ENCODE measurements around the gene CEACAM19.
"Not testable (repeated sequence)": the region's sequence is repeated elsewhere in the genome, so short reads cannot be mapped to it uniquely, and the experiment has no call there.

CEACAM19 gene

GRCh38 chr19:44677019-44677811 is 5.9 kb downstream of the CEACAM19 start:
- DNase-seq, result no peak

GRCh38 chr19:44680536-44680935 is 9.3 kb downstream of the CEACAM19 start:
- no peak for DNase-seq

GRCh38 chr19:44681992-44682790 is 10.9 kb downstream of the CEACAM19 start:
- no peak for DNase-seq

- no peak for DNase-seq
Observed at GRCh38 chr19:44682807-44683206, 11.5 kb downstream of the CEACAM19 start.

- DNase-seq, result no peak
Observed at GRCh38 chr19:44683434-44684210, 12.3 kb downstream of the CEACAM19 start.

- DNase-seq, result not testable (repeated sequence)
Observed at GRCh38 chr19:44684396-44684795, 13.1 kb downstream of the CEACAM19 start.

- peak in 1 of 2 donors; percentile 18 for DNase-seq
Observed at GRCh38 chr19:44684892-44685863, 13.9 kb downstream of the CEACAM19 start.

GRCh38 chr19:44685877-44686276 is 14.6 kb downstream of the CEACAM19 start:
- DNase-seq, result peak in 1 of 2 donors; percentile 35

DNA sequence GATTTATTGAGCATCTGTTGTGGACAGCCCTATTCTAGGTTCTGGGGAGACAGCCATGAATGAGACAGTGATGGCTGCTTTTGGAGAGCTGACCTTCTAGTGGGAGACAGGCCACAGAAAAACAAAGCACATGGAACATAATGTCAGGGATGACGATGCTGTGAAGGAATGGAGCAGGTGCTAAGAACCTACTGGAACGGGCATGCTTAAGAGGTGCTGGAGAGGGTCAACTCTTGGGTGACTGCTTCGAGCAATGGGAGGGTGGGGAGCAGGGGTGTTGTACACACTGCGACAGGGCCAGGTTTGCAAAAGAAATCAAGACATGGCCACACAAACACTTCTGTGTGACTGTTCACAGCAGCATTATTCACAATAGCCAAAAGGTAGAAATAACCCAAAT is 15.6 kb downstream of the CEACAM19 start:
- no peak for DNase-seq

- peak in 1 of 2 donors; percentile 14 for DNase-seq
Observed at GRCh38 chr19:44687888-44688287, 16.6 kb downstream of the CEACAM19 start.

- peak; percentile 73 to 75 for DNase-seq
Observed at GRCh38 chr19:44689290-44690130, 18.2 kb downstream of the CEACAM19 start.

- no peak for DNase-seq
Observed at GRCh38 chr19:44690131-44690440, 18.8 kb downstream of the CEACAM19 start.

- no peak for DNase-seq
Observed at GRCh38 chr19:44692379-44692721, 21.1 kb downstream of the CEACAM19 start.

- DNase-seq, result peak; percentile 12 to 35
Observed at GRCh38 chr19:44694184-44694579, 22.9 kb downstream of the CEACAM19 start.

DNA sequence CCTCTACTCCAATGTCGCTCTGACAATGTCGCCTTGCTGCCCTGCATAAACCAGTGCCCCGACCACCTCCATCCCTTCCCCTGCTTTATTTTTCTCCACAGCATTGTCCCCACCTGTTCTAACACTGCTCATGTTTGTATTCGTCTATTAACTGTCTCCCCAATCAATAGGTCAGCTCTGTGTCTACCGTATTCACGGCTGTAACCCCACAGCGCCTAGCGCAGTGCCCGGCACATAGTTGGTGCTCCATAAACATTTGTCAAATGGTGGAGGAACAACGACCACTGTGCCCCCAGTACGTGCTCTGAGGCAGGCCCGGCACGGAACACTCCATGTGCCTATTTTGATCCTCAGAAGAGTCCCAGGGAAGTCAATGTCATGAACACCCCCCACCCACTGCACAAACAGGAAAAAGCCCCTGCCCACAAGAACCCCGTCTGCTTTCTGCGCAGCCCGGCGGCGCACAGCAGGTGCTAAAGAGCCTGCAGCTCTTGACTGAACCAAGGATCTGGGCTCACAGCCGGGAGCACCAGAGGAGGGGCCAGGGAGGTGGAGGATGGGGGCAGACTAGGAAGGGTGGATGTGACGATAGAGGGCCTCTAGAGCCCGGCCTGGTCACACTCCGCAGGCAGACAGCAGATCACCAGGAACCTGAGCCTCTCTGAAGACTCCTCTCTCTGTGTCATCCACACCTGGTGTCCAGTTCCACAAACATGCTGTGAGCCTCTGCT is 25.8 kb downstream of the CEACAM19 start:
- DNase-seq, result no peak

DNA sequence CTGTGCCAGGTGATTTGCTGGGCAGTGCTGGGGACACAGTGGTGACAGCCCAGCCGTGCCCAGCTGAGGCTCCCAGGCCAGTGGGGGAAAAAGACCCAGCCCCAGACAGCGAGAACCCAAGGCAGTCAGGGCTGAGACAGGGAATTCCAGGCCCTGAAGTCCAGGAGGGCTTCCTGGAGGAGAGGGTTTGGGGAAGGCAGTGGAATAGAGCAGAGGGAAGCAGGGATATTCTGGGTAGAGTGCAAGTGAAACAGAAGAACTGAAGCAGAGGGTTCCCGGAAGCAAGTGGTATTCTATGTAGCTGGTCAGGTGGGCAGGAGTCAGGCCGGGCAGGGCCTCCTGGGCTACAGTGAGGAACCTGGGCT is 26.4 kb downstream of the CEACAM19 start:
- DNase-seq, result no peak

- no peak for DNase-seq
Observed at GRCh38 chr19:44698492-44699201, 27.4 kb downstream of the CEACAM19 start, which contains the start of gene CEACAM16. TSS of gene CEACAM16 (plus strand) at chr19:44699151. CDS start at chr19:44701457, 2,306 bp downstream.

- no peak for DNase-seq
Observed at GRCh38 chr19:44700547-44700946, 29.3 kb downstream of the CEACAM19 start.

- no peak for DNase-seq
Observed at GRCh38 chr19:44701228-44701627, 29.9 kb downstream of the CEACAM19 start.
